ENCODE measurements around the gene ZMAT5. TPM values are rescaled to one million over a fixed set of nuclear protein-coding genes. Genes with fewer than 3 reads are reported as not detected.

ZMAT5 gene
- total RNA-seq, 1 donor from 2014 or later, result 24.4 TPM

DNA sequence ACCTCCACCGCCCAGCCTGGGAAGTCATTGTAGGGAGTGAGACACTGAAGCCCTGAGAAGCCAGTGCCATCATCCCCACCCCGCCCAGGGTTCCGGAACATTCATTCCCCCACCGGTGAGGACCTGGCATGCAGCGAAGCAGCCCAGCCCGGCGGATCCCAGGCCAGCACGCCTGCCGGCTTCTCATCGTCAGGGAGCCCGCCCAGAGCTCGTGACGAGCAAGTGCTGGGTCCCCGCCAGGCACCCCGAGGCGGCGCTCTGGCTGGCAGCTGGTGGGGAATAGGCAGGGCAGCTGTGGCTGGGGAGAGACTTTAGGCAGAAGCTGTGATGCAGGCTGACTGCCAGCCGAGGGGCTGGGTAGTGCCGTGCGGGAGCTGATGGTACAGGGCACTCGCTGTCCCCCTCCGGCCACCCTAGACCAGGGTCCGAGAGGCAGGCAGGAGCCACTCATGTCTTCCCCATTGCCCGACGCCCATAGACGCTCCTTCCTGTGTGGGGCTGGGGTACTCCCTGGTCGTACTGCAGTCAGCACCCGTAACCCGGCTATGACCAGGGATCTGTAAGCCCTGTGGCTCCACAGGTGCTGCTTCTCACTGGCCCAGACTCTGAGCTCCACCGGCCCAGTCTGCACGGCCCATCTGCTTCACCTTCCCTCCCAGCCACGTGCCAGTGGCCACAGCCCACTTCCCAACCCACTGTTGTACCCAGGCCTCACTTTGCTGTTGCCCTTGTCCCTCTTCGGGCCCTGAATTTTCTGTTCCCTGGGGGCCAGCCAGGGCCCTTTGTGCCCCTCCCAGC lies 71.5 kb downstream of the ZMAT5 start:
- H3K9me3 ChIP-seq (ENCODE audit: insufficient read depth, low read depth, low read length), result no peaks in the 10 kb centered on the region
- H3K4me2 ChIP-seq (ENCODE audit: low read length), result no peak overlapping the region
- no peaks in the 10 kb centered on the region for H3K27me3 ChIP-seq (ENCODE audit: insufficient read depth, low read length)
- no peak overlapping the region for H3K4me3 ChIP-seq (ENCODE audit: insufficient read depth, low read depth, low read length)
- no peak overlapping the region for H3K9ac ChIP-seq (ENCODE audit: low read length)
- Mint-ChIP-seq H3K4me1 (ENCODE audit: low read depth, unreplicated experiment) (peaks cover 7% of the 10 kb centered on the region), H3K27me3 (ENCODE audit: low read depth, unreplicated experiment) (no peaks in the 10 kb centered on the region), H3K4me3 (ENCODE audit: unreplicated experiment) (no peak overlapping the region), H3K9me3 (ENCODE audit: unreplicated experiment) (no peaks in the 10 kb centered on the region), H3K27ac (ENCODE audit: unreplicated experiment) (no peak overlapping the region), H3K36me3 (ENCODE audit: low read depth, unreplicated experiment) (peaks cover 18% of the 10 kb centered on the region)
- FAIRE-seq, result no peak
- peaks cover 50% of the 10 kb centered on the region for H4K20me1 ChIP-seq (ENCODE audit: insufficient read depth, low read length)
- peaks cover 6% of the 10 kb centered on the region for H3K79me2 ChIP-seq (ENCODE audit: insufficient read depth, low read length)
- no peak overlapping the region for H3K27ac ChIP-seq (ENCODE audit: low read depth, low read length)
- H2AFZ ChIP-seq (ENCODE audit: low read depth, low read length), result no peak overlapping the region
- no peak for DNase-seq (ENCODE audit: low read depth)
- peaks cover 8% of the 10 kb centered on the region for H3K36me3 ChIP-seq (ENCODE audit: insufficient read depth, low read length)
- TF ChIP-seq EZH2 (IDR thresholded peaks at IDR 0.05; ENCODE audit: insufficient read depth, low read length) (no peak), CTCF (IDR thresholded peaks at IDR 0.05; ENCODE audit: insufficient read depth, low read depth, low read length) (no peak)
- H3K4me1 ChIP-seq (ENCODE audit: insufficient read depth, low read length), result peaks cover 8% of the 10 kb centered on the region

- Mint-ChIP-seq H3K36me3 (ENCODE audit: low read depth, unreplicated experiment) (peaks cover 21% of the 10 kb centered on the region), H3K27ac (ENCODE audit: unreplicated experiment) (no peak overlapping the region), H3K9me3 (ENCODE audit: unreplicated experiment) (no peaks in the 10 kb centered on the region), H3K4me3 (ENCODE audit: unreplicated experiment) (no peak overlapping the region), H3K27me3 (ENCODE audit: low read depth, unreplicated experiment) (no peaks in the 10 kb centered on the region), H3K4me1 (ENCODE audit: low read depth, unreplicated experiment) (peaks cover 19% of the 10 kb centered on the region)
- no peak overlapping the region for H3K4me3 ChIP-seq (ENCODE audit: insufficient read depth, low read depth, low read length)
- H3K9ac ChIP-seq (ENCODE audit: low read length), result no peak overlapping the region
- H3K4me1 ChIP-seq (ENCODE audit: insufficient read depth, low read length), result peaks cover 9% of the 10 kb centered on the region
- no peak overlapping the region for H3K4me2 ChIP-seq (ENCODE audit: low read length)
- peaks cover 57% of the 10 kb centered on the region for H4K20me1 ChIP-seq (ENCODE audit: insufficient read depth, low read length)
- H3K9me3 ChIP-seq (ENCODE audit: insufficient read depth, low read depth, low read length), result no peaks in the 10 kb centered on the region
- no peak overlapping the region for H3K27ac ChIP-seq (ENCODE audit: low read depth, low read length)
- FAIRE-seq, result no peak
- peaks cover 8% of the 10 kb centered on the region for H3K36me3 ChIP-seq (ENCODE audit: insufficient read depth, low read length)
- DNase-seq (ENCODE audit: low read depth), result no peak
- TF ChIP-seq EZH2 (IDR thresholded peaks at IDR 0.05; ENCODE audit: insufficient read depth, low read length) (no peak), CTCF (IDR thresholded peaks at IDR 0.05; ENCODE audit: insufficient read depth, low read depth, low read length) (no peak)
- H2AFZ ChIP-seq (ENCODE audit: low read depth, low read length), result no peak overlapping the region
- no peaks in the 10 kb centered on the region for H3K27me3 ChIP-seq (ENCODE audit: insufficient read depth, low read length)
- peaks cover 6% of the 10 kb centered on the region for H3K79me2 ChIP-seq (ENCODE audit: insufficient read depth, low read length)
These were observed 73.1 kb downstream of the ZMAT5 start for GRCh38 chr22:29693671-29694070.

- H4K20me1 ChIP-seq (ENCODE audit: insufficient read depth, low read length), result peaks cover 60% of the 10 kb centered on the region
- Mint-ChIP-seq H3K27ac (ENCODE audit: unreplicated experiment) (no peak overlapping the region), H3K4me1 (ENCODE audit: low read depth, unreplicated experiment) (peaks cover 19% of the 10 kb centered on the region), H3K36me3 (ENCODE audit: low read depth, unreplicated experiment) (peaks cover 24% of the 10 kb centered on the region), H3K27me3 (ENCODE audit: low read depth, unreplicated experiment) (no peaks in the 10 kb centered on the region), H3K9me3 (ENCODE audit: unreplicated experiment) (no peaks in the 10 kb centered on the region), H3K4me3 (ENCODE audit: unreplicated experiment) (no peak overlapping the region)
- H3K9me3 ChIP-seq (ENCODE audit: insufficient read depth, low read depth, low read length), result no peaks in the 10 kb centered on the region
- H3K4me1 ChIP-seq (ENCODE audit: insufficient read depth, low read length), result peaks cover 9% of the 10 kb centered on the region
- H3K9ac ChIP-seq (ENCODE audit: low read length), result no peak overlapping the region
- H3K79me2 ChIP-seq (ENCODE audit: insufficient read depth, low read length), result peaks cover 6% of the 10 kb centered on the region
- FAIRE-seq, result no peak
- TF ChIP-seq EZH2 (IDR thresholded peaks at IDR 0.05; ENCODE audit: insufficient read depth, low read length), result no peak
- TF ChIP-seq CTCF (IDR thresholded peaks at IDR 0.05; ENCODE audit: insufficient read depth, low read depth, low read length), result no peak
- no peak for DNase-seq (ENCODE audit: low read depth)
- no peaks in the 10 kb centered on the region for H3K27me3 ChIP-seq (ENCODE audit: insufficient read depth, low read length)
- no peak overlapping the region for H2AFZ ChIP-seq (ENCODE audit: low read depth, low read length)
- no peak overlapping the region for H3K27ac ChIP-seq (ENCODE audit: low read depth, low read length)
- H3K4me2 ChIP-seq (ENCODE audit: low read length), result no peak overlapping the region
- peaks cover 8% of the 10 kb centered on the region for H3K36me3 ChIP-seq (ENCODE audit: insufficient read depth, low read length)
- no peak overlapping the region for H3K4me3 ChIP-seq (ENCODE audit: insufficient read depth, low read depth, low read length)
These were observed 73.6 kb downstream of the ZMAT5 start for GRCh38 chr22:29693161-29693560.

All from astrocyte (in vitro differentiated cells and primary cell).